HG02623 (cell line): Measurements from ENCODE around the gene IPPK.

Experiments used
- ATAC-seq: cut with Tn5 transposase; IDR thresholded peaks from one replicate; pipeline ENCODE4 v1.9.1; 2021; ENCODE audit warnings: moderate library complexity; ENCODE audit not compliant: unreplicated experiment

Gene IPPK

DNA sequence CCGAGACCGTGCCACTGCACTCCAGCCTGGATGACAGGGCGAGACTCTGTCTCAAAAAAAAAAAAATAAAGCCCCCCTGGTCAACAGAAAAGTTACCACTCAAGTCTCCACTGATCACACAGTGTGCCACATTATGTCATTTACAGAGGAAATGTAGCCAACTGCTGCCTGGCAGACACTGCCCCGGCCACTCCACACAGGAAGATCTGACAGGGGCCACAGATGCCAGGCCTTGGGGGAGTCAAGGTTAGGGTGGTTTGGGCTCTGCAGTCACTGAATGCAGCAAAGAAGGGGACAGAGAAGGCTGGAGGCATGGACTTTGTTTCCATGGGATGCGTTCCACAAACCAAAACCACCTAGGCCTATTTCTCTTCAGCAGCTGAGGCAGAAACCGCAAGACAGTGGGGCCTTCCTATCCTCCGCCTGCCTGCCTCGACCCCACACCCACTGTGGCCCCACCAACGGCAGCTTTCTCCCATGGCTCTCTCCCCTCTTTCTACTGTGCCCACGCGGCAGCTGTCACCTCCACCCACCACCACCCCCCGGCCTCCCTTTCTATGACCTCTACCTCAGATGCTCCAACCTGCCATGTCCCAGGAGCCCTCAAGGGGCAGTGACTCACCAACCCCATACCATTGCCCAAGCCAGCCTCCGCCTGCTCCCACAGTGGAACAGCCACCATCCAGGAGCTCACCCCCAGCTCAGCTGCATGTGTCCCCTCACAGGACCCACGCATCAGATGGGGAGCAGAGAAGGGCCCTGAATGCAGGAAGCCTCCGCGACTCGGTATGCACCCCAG is 12.4 kb downstream of the IPPK start:
- no peak for ATAC-seq

DNA sequence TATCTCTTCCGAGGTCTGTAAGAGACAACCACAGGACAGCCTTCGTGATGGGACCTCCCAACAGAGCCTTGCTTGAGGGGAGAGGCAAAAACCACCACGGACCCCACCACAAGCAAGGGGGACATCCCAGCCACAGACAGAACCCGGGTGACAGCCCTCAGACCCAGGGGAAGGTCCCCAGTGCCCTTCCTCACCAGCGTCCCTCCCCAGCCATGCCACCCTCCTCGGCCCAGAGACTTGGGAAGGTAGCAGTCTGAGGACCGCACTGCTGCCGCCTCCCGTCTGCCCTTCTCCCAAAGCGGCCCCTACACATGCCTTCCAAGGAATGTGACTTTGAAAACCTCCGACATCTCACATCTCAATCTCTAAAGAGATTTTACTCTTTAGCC is 13.4 kb downstream of the IPPK start:
- no peak for ATAC-seq

DNA sequence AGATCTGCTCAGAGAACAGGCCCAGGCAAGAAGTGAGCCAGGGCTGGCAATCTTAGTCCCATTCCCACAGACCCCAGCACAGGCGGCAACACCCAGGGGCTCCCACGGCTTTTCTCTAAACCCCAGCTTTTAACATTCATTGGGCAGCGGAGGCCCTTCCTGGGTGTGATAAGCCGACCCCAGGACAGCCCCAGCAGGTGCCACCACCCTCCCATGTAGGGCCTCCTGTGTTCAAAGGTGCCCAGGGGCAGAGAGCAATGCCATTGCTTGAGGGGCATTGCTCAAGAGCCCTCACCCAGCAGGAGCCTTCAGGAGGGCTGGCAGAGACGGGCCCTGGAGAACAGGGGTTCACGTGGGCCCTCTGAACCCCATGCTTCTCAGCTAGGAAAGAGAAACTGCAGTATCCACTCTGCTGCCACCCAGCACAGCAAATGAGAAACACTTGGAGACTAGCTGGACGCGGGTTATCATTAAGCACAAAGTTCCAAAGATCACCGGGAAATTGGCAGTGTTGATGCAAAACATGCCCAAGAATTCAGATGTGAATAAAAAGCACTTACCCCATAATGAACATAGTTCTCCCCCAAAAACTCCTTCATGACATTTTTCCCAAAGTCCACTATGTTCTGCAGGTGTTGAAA is 13.9 kb downstream of the IPPK start:
- no peak for ATAC-seq

DNA sequence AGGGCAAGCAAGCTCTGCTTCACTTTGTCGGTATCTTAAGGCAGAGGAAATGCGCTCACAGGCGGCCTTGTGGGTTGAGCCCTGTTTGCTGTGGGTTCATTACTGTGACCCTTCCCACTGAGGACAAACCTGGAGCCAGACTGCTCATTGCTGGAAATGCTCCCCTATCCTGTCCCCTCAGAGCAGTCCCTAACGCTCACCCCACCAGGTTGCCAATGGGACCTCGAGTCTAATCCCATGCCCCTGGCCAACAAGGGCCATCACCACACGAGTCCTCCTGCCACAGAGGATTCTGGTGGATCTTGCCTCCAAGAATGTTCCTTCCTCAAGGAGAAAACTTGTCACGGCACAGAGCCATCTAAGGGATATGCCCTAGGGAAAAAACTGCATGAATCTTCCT is 14.6 kb downstream of the IPPK start:
- no peak for ATAC-seq

DNA sequence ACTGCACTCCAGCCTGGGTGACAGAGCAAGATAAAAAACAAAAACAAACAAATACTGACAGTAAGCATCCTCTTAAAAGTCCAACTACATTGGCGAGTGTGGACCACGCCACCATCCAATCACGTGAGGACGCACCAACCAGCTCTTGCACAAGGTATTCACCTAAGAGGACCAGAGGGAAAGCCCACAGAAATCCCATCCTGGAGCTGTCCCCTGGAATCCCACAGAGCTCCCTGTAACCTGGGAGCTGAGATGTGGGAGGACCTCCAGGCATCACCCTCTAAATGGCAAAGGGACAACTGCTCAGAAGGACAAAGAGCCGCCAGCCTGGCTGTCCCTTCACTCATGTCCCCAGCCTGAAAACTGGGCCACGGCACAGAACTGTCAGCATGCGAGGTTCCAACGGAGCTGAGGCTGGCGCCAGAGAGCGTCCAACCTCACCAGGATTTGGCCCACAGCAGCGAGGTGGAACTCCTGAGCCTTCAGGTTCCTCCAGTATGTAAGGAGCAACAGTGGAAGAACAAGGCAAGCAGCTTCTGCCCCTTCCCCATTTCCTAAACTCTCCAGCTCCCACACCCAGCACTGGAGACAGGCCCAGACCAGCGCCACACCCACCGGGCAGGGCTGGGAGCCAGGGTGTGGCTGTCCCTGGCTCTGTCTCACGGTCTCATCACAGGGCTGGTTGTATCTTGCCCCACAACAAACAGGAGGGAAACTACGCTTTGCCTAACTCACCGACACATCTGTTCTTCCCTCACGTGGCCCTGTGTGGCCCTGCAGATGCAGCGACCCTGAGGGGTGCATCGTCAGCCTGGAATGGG is 15.2 kb downstream of the IPPK start:
- no peak for ATAC-seq

DNA sequence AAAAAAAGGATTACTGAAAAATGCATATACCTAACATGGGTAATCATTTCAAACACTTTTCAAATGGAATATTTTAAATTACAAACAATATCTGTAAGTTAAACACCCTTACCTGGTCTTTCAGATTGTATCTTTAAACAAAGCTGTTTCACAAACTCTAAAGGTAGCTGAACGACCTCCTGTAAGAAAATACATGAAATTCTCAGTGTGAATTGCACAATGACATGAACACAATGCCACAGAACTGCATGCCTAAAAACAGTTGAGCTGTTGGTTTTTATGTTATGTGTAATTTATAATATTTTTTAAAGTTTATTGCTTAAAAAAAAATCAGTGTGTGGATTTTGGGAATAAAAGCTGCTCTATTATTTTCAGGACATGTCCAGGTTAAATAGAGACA is 17.5 kb downstream of the IPPK start:
- no peak for ATAC-seq

DNA sequence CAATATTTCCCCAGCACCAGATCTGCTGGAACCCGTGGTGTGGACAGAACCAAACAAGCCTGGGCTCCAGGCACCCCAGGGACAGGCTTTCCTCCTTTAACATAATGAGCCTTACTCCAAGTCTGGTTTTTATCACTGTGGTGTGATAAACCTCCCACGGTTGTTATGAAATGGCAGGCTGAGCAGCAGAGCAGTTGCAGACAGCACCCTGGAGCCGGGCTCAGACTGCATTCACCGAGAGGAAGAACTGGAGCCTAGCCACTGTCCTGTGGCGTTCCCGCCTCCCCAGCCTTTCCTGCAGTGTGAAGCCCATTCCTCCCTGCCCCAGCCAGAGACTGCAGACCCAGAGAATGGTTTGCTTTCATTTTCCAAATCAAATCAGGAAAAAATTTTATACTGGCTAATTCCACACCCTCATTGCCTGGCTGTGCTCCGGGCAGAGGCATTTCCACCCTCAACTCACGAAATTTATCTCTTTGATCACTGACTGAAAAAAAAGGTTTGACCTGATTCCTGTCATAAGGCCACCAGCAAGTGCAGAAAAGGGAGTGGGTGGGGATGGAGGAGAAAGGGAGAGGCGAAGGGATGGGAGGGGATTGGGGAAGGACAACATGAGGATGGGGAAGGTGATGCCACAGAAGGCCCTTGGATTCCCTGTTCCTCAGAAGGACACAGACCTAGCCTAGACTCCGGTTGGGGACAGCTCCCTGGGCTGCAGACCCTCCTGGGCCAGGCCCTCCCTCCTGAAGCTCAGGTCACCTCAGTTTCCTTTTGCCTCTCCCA is 18.9 kb downstream of the IPPK start:
- no peak for ATAC-seq

DNA sequence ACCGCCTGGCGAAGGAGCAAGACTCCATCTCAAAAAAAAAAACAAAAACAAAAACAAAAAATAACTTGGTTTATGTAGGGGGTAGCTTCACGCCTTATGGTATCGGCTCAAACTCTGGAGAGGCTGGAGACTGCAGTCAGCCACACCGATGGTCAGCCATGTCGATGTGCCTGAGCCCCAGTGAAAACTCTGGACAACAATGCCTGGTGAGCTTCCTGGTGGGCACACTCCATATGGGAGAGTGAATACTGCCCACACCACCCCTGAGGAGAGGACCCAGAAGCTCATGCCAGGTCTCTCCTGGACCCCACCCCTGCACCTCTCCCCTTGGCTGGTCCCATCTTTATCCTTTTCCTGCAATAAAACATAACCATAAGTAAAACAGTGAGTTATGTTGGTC is 19.6 kb downstream of the IPPK start:
- ATAC-seq, result no peak

DNA sequence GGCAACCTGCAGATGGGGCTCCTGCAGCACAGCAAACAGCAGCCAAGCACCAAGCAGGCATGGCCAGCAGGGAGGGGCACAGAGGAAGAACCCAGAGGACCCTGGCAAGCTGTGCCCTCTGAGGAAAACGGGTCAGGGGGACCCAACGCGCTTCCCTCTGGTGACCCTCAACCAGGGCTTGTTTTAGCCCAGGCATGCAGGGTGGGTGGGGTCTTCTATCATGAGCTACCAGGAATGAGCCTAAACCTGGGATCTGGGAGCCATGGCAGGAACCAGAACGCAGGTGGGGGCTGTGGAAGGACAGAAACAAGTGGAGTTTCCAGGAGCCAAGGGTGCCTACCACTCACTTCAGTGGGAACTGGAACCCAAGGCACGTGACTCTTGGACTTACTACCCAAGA is 20.9 kb downstream of the IPPK start:
- no peak for ATAC-seq

DNA sequence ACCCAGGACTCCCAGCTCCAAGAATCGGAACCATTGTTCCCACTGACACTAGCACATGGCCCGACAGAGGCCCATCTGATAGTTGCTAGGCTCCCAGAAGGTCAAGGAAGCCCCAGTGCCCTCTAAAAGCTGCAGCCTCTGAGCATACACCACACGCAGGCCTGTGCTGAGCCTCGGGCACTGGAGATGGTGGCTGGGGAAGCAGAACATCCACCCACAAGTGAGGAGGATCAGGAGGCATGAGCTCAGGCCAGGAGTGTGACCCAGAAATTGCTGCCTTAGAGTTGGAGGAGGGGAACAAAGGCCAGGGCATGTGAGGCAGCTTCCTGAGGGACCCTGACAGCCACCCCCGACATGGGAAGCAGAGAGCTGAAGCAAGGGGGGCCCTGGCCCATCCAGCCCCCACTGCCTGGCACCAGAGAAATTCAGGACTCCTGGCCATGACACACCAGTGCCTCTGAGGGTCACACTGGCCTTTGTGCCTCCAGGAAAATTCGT is 21.4 kb downstream of the IPPK start:
- no peak for ATAC-seq

DNA sequence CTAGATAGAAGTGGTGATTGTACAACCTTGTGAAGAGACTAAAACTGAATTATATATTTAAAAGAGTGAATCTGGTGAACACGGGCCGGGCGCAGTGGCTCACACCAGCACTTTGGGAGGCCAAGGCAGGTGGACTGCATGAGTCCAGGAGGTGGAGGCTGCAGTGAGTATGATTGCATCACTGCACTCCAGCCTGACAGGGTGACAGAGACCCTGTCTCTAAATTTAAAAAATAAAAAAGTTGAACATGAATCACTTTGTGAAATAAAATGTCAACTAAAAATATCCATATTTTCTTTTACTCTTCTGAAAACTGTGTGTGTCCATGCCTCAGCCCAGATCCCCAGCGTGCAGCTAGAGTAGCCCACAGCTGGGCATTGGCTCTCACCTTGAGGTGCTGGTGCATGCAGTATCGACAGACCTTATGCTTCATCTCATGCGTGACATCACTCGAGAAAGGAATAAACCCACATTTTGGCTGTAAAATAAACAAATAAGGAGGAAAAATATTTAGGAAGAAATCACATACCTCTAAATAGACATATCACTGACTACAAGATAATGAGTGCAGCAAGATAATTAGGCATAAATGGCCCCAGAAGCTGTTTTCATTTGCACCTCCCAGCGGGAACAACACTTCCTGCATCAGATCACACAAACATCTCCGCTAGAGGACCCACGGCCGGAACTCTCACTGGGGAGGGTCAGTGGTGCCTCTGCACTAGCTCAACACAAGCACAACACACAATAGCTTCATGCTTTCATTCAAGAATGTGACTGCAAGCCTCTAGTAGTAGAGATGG is 22.1 kb downstream of the IPPK start:
- ATAC-seq, result no peak

DNA sequence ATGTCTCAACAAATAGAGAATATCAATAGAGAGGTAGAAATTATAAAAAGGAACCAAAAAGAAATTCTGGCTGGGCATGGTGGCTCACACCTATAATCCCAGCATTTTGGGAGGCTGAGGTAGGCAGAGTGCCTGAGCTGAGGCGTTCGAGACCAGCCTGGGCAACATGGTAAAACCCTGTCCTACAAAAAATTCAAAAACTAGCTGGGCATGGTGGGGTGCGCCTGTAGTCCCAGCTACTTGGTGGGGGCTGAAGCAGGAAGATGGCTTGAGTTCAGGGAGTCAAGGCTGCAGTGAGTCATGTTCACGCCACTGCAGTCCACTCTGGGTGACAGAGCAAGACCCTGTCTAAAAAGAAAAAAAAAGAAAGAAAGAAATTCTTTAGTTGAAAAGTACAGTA is 24.9 kb downstream of the IPPK start:
- no peak for ATAC-seq

DNA sequence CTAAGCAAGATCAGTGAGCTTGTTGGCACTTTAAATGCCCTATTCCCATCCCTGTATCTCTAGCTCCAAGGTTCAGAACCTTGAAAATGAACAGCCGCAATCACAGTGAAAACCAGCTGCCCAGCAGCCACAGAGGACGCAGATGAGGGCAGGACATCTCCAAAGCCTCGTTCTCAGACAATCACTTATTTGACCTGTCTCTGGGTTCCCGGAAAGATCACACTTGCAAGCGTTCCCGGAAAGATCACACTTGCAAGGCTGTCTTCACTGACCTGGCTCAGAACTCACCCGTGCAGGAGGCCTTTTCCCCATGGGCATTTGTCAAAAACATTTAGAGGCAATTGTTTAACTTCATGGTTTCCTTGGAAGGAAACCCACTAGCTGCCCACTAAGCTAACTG is 25.7 kb downstream of the IPPK start:
- no peak for ATAC-seq

DNA sequence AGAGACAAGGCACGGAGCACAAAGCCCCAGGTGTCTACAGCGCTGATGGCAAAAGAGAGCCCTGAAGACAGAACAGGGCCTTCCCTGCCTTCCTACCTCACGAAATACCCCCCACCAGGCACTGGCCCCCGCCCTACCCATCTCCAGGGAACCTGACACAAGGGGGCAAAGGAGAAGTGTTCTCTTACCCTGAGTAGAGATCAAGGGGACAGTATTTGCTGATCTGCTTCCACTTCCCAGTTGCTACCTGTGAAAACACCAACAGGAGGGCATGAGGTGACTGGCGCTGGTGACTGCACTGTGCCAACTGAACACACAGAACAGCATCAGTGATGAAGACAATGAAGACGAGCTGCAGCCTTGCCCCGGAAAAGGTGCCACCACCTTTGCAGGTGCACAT is 27.4 kb downstream of the IPPK start:
- ATAC-seq, result no peak

DNA sequence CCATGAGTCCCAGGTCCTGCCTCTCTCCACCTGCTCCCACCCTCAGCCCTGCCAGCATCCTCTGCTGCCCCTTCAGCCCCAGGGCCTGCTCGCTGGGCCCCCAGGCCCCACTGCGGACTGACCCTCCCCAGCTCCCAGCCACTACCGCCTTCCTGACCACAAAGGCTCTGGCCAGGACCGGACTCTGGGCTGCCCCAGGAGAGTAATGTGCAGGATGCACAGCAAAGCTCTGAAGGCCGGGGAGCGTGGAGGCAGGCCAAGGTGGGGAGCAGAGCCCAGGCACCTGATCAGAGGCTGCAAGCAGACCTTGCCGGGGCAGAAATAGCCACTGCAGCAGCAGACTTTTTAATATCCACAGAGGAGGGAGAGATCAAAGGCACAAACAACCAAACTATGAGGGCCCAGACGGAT is 27.9 kb downstream of the IPPK start:
- no peak for ATAC-seq

DNA sequence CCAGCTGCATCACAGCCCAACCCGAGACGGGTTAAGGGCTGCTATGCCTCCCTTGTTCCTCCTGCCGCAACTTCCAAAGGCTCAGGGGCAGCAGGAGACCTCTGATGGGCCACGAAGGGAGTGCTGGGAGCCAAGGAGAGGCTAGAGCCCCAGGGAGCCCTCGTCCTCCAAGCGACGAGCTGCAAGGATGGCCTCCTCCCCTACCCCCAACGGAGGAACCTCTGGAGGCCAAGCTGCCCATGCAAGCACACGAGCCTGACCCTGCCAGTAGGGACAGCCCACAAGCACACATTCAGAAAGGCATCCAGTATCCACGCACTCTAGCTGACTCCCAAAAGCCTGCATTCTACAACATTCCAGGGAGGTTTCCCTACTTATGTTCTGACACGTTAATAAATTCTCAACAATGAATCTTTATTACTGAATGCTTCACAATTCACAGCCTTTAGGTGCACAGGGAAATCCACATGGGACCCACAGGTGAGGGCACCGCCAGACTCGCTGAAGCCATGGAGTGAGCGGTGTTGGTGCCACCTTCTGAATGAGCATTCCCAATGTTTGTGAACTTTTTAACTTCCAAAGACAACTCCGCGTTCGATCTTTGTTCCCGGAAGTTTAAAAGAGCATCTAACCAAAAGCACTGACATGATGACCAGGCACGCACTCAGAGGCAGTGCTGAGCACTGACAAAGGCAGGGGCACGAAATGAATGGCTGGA is 28.7 kb downstream of the IPPK start:
- ATAC-seq, result no peak

DNA sequence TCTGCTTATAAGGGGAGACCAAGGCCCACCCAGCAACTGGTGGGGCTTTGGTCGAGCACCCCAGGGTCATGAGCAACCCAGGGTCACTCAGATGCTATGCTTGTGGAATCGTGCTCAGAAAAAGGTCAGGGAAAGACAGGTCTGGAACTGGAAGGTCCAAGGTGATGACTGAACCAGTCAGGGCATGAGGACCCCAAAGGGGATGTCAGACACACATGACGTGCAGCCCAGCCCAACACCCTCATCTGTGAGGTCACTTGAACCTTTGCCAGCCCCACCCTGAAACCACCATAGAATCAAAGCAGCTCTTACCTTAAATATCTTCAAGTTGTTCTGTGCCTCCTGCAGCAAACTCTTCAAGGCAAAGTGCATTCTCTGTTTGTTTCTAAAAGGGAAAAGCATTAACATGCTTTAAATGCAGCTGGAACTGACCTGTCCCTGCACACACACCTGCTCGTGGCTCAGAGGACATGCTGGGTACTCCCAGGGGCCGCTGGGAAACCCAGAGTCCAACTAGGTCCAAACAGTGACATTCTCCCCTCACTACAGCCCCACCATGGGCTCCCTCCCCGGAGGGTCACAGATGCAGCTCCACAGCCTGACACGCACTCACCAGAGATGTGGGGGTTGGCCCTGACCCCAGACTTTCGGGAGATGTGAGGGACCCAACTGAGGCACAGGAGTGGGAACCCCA is 29.4 kb downstream of the IPPK start:
- ATAC-seq, result no peak

DNA sequence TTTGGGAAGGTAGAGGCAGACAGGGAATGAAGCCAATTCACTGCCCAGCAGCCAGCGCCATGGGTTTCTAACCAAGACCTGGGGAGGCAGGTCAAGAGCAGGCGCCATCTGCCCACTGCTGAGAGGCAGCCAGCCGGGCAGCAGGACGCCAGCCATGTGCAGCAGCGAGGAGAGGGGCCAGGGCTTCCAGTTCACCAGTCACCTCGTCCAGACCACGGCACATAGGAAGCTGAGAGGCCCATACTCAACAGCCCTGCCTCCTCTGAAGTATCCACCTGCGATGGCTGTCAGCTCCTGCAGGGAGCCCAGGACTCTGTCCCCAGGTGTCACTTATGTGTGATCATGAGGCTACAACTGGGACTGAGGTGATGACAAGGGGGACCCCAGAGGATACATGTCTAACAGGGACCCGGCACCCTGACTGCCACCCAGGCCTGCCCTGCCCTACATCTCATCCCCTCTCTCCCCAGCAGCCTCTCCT is 30.1 kb downstream of the IPPK start:
- no peak for ATAC-seq

DNA sequence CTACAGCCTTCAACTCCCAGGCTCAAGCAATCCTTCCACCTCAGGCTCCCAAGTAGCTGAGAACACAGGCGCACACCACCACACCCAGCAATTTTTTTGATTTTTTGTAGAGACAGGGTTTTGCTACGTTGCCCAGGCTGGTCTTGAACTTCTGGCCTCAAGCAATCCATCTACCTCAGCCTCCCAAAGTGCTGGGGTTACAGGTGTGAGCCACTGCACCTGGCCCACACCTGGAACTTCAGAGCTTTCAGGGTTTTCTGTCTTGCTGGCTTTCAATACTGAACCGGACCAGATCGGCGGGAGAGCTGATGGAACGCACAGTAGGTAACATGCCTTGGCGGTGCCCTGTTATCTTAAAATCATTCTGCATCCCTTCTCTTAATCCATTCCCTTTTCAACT is 30.8 kb downstream of the IPPK start:
- ATAC-seq, result no peak
